Right renal pelvis (tissue), 4 donors: ENCODE data around the gene SAMD4A. TPM values are rescaled to one million over a fixed set of nuclear protein-coding genes. Genes with fewer than 3 reads are reported as not detected.

Source experiments
- DNase-seq, 4 donors: peaks; one replicate each; pipeline ENCODE4 v3.0.0-alpha.2; 2013; ENCODE audit warnings: low read depth in 4 of 4, low spot score in 3 of 4, missing footprints in 1 of 4
- polyA plus RNA-seq, 4 donors: library from polyadenylated mRNA; unstranded; fragments of 120-200 nt; gene quantifications; one replicate each; pipeline ENCODE4 v1.2.1, GENCODE V29; 2013; ENCODE audit not compliant: insufficient read length in 4 of 4

The SAMD4A gene
- polyA plus RNA-seq, 4 donors: 8.2 to 10.8 (median 9.8) TPM

- no peak for DNase-seq
Observed at GRCh38 chr14:54808326-54809161, 241.6 kb downstream of the SAMD4A start.

GRCh38 chr14:54809767-54810166 lies 242.8 kb downstream of the SAMD4A start:
- no peak for DNase-seq

GRCh38 chr14:54812617-54813016 lies 245.7 kb downstream of the SAMD4A start:
- DNase-seq: no peak

GRCh38 chr14:54813081-54813480 lies 246.2 kb downstream of the SAMD4A start:
- no peak for DNase-seq

- DNase-seq: no peak
Observed at GRCh38 chr14:54814076-54814475, 247.1 kb downstream of the SAMD4A start.

- DNase-seq: no peak
Observed at GRCh38 chr14:54815016-54815415, 248.1 kb downstream of the SAMD4A start.

- no peak for DNase-seq
Observed at GRCh38 chr14:54815515-54815914, 248.6 kb downstream of the SAMD4A start.

GRCh38 chr14:54816450-54816849 lies 249.5 kb downstream of the SAMD4A start:
- no peak for DNase-seq

GRCh38 chr14:54817506-54817905 lies 250.6 kb downstream of the SAMD4A start:
- DNase-seq: no peak

GRCh38 chr14:54818201-54819133 lies 251.5 kb downstream of the SAMD4A start:
- no peak for DNase-seq

GRCh38 chr14:54822685-54823084 lies 255.8 kb downstream of the SAMD4A start:
- DNase-seq: no peak

GRCh38 chr14:54823757-54824549 lies 257.0 kb downstream of the SAMD4A start:
- no peak for DNase-seq

GRCh38 chr14:54828037-54828436 lies 261.1 kb downstream of the SAMD4A start:
- DNase-seq: no peak

GRCh38 chr14:54829486-54830224 lies 262.7 kb downstream of the SAMD4A start:
- DNase-seq: no peak

GRCh38 chr14:54830650-54831049 lies 263.7 kb downstream of the SAMD4A start:
- DNase-seq: no peak

GRCh38 chr14:54834081-54834480 lies 267.2 kb downstream of the SAMD4A start:
- DNase-seq: no peak

GRCh38 chr14:54834727-54835126 lies 267.8 kb downstream of the SAMD4A start:
- no peak for DNase-seq

- DNase-seq: no peak
Observed at GRCh38 chr14:54836231-54836630, 269.3 kb downstream of the SAMD4A start.

- no peak for DNase-seq
Observed at GRCh38 chr14:54837508-54838149, 270.7 kb downstream of the SAMD4A start.
